OCI-LY1 (cell line): ENCODE data around the gene MC1R.

Experiments used
- H2AFZ ChIP-seq: fragments of 200-600 bp; sonication (generic), shearing (Covaris generic); 2 replicates; pipeline ENCODE4 v1.6.0; 2014; ENCODE audit warnings: antibody characterized with exemption, mild to moderate bottlenecking, low read length
- H3F3A ChIP-seq: fragments of 200-600 bp; sonication (generic), shearing (Covaris generic); 2 replicates; pipeline ENCODE4 v1.6.0; 2014; ENCODE audit warnings: mild to moderate bottlenecking, antibody characterized with exemption, low read length, moderate library complexity; ENCODE audit not compliant: insufficient read depth
- H3K27ac ChIP-seq: fragments of 200-600 bp; sonication (generic); 2 replicates; pipeline ENCODE4 v1.5.1; 2014; ENCODE audit warnings: low read length, mixed run types, mild to moderate bottlenecking, low read depth; ENCODE audit not compliant: poor library complexity, severe bottlenecking
- H3K27me3 ChIP-seq: fragments of 200-600 bp; sonication (generic); 2 replicates; pipeline ENCODE4 v1.6.0; 2014; ENCODE audit warnings: antibody characterized with exemption, mild to moderate bottlenecking, low read length, moderate library complexity; ENCODE audit not compliant: insufficient read depth
- H3K36me3 ChIP-seq: fragments of 200-600 bp; sonication (generic); 2 replicates; pipeline ENCODE4 v1.6.1; 2014; ENCODE audit warnings: mild to moderate bottlenecking, antibody characterized with exemption, low read length, moderate library complexity, mixed read lengths; ENCODE audit not compliant: insufficient read depth
- H3K4me1 ChIP-seq: fragments of 200-600 bp; sonication (generic); 2 replicates; pipeline ENCODE4 v1.5.1; 2014; ENCODE audit warnings: mild to moderate bottlenecking, low read length, moderate library complexity; ENCODE audit not compliant: insufficient read depth, severe bottlenecking
- H3K4me2 ChIP-seq: fragments of 200-600 bp; sonication (generic), shearing (Covaris generic); 2 replicates; pipeline ENCODE4 v1.6.1; 2014; ENCODE audit warnings: low read length
- H3K4me3 ChIP-seq: fragments of 200-600 bp; sonication (generic); 2 replicates; pipeline ENCODE4 v1.5.1; 2014; ENCODE audit warnings: low read length, low read depth, mild to moderate bottlenecking, mixed read lengths; ENCODE audit not compliant: poor library complexity, severe bottlenecking
- H3K79me2 ChIP-seq: fragments of 200-600 bp; shearing (Covaris generic); 2 replicates; pipeline ENCODE4 v1.6.1; 2016; ENCODE audit warnings: mixed run types, low read length, mixed read lengths; ENCODE audit not compliant: insufficient read depth
- H3K9ac ChIP-seq: fragments of 200-600 bp; sonication (generic), shearing (Covaris generic); 2 replicates; pipeline ENCODE4 v1.6.1; 2014; ENCODE audit warnings: mild to moderate bottlenecking, low read length, mixed read lengths
- H3K9me2 ChIP-seq: fragments of 200-600 bp; sonication (generic), shearing (Covaris generic); 2 replicates; pipeline ENCODE4 v1.6.1; 2014; ENCODE audit warnings: low read depth, mild to moderate bottlenecking, low read length, mixed read lengths
- H3K9me3 ChIP-seq: fragments of 200-600 bp; shearing (Covaris generic); 2 replicates; pipeline ENCODE4 v1.6.1; 2014; ENCODE audit warnings: low read length, mixed read lengths
- H4K20me1 ChIP-seq: fragments of 200-600 bp; sonication (generic), shearing (Covaris generic); 2 replicates; pipeline ENCODE4 v1.6.0; 2016; ENCODE audit warnings: mild to moderate bottlenecking, low read length; ENCODE audit not compliant: insufficient read depth
- EZH2 ChIP-seq: fragments of 200-600 bp; sonication (generic), shearing (Covaris generic); IDR thresholded peaks from 2 replicates; pipeline ENCODE4 v1.8.0; 2017; ENCODE audit warnings: borderline replicate concordance, mixed run types, mild to moderate bottlenecking, antibody characterized with exemption, low read length, moderate library complexity, mixed read lengths
- TF ChIP-seq, protein P1 (sequence below): fragments of 200-600 bp; sonication (generic), shearing (Covaris generic); IDR thresholded peaks from 2 replicates; pipeline ENCODE4 v1.5.1; 2017; ENCODE audit warnings: mild to moderate bottlenecking, antibody characterized with exemption, low read length, moderate library complexity, mixed read lengths

MC1R gene

DNA sequence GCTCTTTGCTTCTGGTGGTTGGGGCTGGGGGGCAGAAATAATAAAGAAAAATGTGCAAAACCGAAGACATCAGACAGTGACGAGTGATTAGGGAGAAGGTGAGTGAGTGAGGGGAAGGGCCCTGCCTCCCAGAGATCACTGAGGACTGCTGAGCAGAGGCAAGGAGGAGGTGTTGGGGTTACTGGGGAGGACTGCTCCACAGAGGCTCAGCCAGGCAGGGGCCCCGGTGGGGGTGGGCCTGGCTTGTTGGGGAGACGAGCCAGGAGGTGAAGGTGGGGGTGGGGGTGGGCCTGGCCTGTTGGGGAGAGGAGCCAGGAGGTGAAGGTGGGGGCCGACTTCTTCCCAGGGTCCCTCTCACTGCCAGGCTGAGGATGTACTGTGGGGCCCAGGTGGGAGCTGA, 27.9 kb downstream of the MC1R start:
- Histone ChIP-seq H2AFZ (no peak overlapping the region), H4K20me1 (no peaks in the 10 kb centered on the region), H3K79me2 (no peaks in the 10 kb centered on the region), H3K9ac (no peak overlapping the region), H3K27ac (no peak overlapping the region), H3K4me1 (peaks cover 24% of the 10 kb centered on the region), H3K36me3 (peaks cover 7% of the 10 kb centered on the region), H3K9me2 (no peaks in the 10 kb centered on the region), H3K4me2 (no peak overlapping the region), H3K27me3 (no peaks in the 10 kb centered on the region), H3K4me3 (no peak overlapping the region), H3F3A (no peaks in the 10 kb centered on the region), H3K9me3 (no peaks in the 10 kb centered on the region)
- TF ChIP-seq, protein P1, sequence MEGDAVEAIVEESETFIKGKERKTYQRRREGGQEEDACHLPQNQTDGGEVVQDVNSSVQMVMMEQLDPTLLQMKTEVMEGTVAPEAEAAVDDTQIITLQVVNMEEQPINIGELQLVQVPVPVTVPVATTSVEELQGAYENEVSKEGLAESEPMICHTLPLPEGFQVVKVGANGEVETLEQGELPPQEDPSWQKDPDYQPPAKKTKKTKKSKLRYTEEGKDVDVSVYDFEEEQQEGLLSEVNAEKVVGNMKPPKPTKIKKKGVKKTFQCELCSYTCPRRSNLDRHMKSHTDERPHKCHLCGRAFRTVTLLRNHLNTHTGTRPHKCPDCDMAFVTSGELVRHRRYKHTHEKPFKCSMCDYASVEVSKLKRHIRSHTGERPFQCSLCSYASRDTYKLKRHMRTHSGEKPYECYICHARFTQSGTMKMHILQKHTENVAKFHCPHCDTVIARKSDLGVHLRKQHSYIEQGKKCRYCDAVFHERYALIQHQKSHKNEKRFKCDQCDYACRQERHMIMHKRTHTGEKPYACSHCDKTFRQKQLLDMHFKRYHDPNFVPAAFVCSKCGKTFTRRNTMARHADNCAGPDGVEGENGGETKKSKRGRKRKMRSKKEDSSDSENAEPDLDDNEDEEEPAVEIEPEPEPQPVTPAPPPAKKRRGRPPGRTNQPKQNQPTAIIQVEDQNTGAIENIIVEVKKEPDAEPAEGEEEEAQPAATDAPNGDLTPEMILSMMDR: no peak
- no peak for TF ChIP-seq EZH2

DNA sequence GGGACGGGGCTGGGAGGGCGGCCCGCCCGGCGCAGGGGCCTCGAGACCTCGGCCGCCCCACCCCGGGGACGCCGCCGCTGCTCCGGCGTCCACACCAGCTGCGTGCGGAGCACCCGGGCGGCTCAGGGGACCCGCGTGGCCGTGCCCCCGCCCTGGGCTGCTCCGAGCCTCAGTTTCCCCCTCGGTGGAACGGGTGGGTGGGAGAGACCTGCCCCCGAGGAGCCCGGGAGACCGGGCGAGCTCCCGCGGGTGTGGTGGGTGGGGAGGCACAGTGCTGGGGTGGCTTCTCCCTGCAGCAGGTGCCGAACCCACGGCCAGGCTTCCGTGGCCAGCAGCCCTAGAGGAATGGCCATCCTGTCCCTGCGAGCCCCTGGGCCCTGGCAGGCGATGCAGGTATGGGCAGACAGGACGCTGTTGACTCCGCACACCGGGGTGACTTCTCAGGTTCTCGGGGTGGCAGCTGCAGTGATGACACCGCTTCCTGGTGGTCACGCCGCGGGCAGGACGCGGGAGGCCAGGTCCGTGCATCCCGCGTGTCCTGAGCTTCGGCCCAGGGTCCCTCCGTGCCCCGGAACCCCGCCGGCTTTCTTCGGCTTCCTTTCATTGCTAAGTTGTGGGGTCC, 30.6 kb downstream of the MC1R start:
- no peaks in the 10 kb centered on the region for H3F3A ChIP-seq
- H3K27ac ChIP-seq: peak overlapping the region; percentile 65
- TF ChIP-seq EZH2: no peak
- TF ChIP-seq, protein P1: no peak
- H3K9me2 ChIP-seq: no peaks in the 10 kb centered on the region
- H3K9ac ChIP-seq: peak overlapping the region; percentile 83
- peaks cover 48% of the 10 kb centered on the region for H3K4me1 ChIP-seq
- no peaks in the 10 kb centered on the region for H3K27me3 ChIP-seq
- peak overlapping the region; percentile 83 for H3K4me2 ChIP-seq
- H4K20me1 ChIP-seq: no peaks in the 10 kb centered on the region
- H3K9me3 ChIP-seq: no peaks in the 10 kb centered on the region
- H2AFZ ChIP-seq: no peak overlapping the region
- H3K79me2 ChIP-seq: no peaks in the 10 kb centered on the region
- peak overlapping the region; percentile 82 for H3K4me3 ChIP-seq
- peaks cover 17% of the 10 kb centered on the region for H3K36me3 ChIP-seq

DNA sequence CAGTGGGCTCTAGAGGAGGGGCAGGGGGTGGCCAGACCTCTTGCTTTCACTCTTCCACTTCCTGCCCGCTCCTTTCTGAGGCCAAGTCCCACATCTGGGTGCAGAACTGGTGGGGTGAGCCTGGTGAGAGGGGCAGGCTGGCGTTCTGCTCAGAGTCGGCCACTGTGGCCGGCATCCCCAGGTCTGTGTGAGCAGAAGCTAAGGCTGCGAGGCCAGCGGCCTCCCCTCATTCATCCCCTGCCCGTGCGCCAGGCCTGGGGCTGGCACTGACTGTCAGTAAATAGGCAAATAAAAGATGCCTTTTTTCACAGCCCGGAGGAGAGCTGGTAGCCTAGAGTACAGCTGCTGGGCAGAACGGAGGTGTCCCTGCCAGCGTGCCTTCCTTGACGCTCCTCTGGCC, 31.1 kb downstream of the MC1R start:
- peak overlapping the region; percentile 83 for H3K4me2 ChIP-seq
- H3K4me1 ChIP-seq: peaks cover 54% of the 10 kb centered on the region
- no peaks in the 10 kb centered on the region for H3K79me2 ChIP-seq
- peak overlapping the region; percentile 82 for H3K4me3 ChIP-seq
- no peaks in the 10 kb centered on the region for H3K9me3 ChIP-seq
- H3F3A ChIP-seq: no peaks in the 10 kb centered on the region
- no peaks in the 10 kb centered on the region for H3K9me2 ChIP-seq
- no peak for TF ChIP-seq EZH2
- TF ChIP-seq, protein P1: no peak
- H3K36me3 ChIP-seq: peaks cover 22% of the 10 kb centered on the region
- no peak overlapping the region for H2AFZ ChIP-seq
- H3K9ac ChIP-seq: peak overlapping the region; percentile 83
- peak overlapping the region; percentile 65 for H3K27ac ChIP-seq
- H4K20me1 ChIP-seq: no peaks in the 10 kb centered on the region
- H3K27me3 ChIP-seq: no peaks in the 10 kb centered on the region
